Thyroid gland (tissue), 4 donors: Measurements from ENCODE around the gene CFAP99. TPM values are rescaled to one million over a fixed set of nuclear protein-coding genes. Genes with fewer than 3 reads are reported as not detected.

Experiments
- DNase-seq, 2 donors: peaks; one replicate each; pipeline ENCODE4 v3.0.0-alpha.2; 2019
- H3K27ac ChIP-seq, 3 donors: fragments of 200-600 bp; sonication (generic); 1 replicate in 2 of 3; 2 replicates in 1 of 3; pipeline ENCODE4 v1.5.1; 2016 to 2019; ENCODE audit warnings: mild to moderate bottlenecking in 1 of 3, moderate library complexity in 1 of 3
- H3K27me3 ChIP-seq: fragments of 200-600 bp; sonication (generic); one replicate; pipeline ENCODE4 v1.5.1; 2019
- H3K36me3 ChIP-seq, 2 donors: fragments of 200-600 bp; sonication (generic); one replicate each; pipeline ENCODE4 v1.5.1; 2016 to 2019
- H3K4me1 ChIP-seq, 2 donors: fragments of 200-600 bp; sonication (generic); one replicate each; pipeline ENCODE4 v1.5.1; 2017 to 2019
- H3K4me3 ChIP-seq, 3 donors: fragments of 200-600 bp; sonication (generic); replicated peaks in 1 of 3; 1 replicate in 2 of 3; 2 replicates in 1 of 3; pipeline ENCODE4 v1.5.1; 2016; ENCODE audit warnings: mild to moderate bottlenecking in 1 of 3
- H3K9me3 ChIP-seq: fragments of 200-600 bp; sonication (generic); one replicate; pipeline ENCODE4 v1.5.1; 2017
- POLR2A ChIP-seq, 2 donors: fragments of 450-650 bp; IDR thresholded peaks; one replicate each; pipeline ENCODE4 v1.6.1; 2017; ENCODE audit warnings: antibody characterized with exemption in 2 of 2, mild to moderate bottlenecking in 2 of 2, moderate library complexity in 1 of 2
- WGBS, 2 donors: methylation state at CpG; one replicate each; pipeline ENCODE4 v1.1.5; 2017; 5-methylcytosine and 5-hydroxymethylcytosine counted together
- intact Hi-C: fragments of 100-400 bp; cut with DNase I; formaldehyde crosslinking; loops from one replicate; pipeline ENCODE4 v1.15.1; 2023
- total RNA-seq, 4 donors: library from RNA; depleted of rRNA; stranded (reverse); fragments of >200 nt; gene quantifications; one replicate each; pipeline ENCODE4 v1.2.3, GENCODE V29; 2016
- TF ChIP-seq, protein P1 (sequence below), 6 experiments: fragments of 200-600 bp in 3 of 6; fragments of 450-650 bp in 3 of 6; sonication (generic) in 3 of 6; IDR thresholded peaks; one replicate each; pipeline ENCODE4 v1.5.1; 2016 to 2019; ENCODE audit warnings: antibody characterized with exemption in 6 of 6, mild to moderate bottlenecking in 2 of 6, inconsistent platforms in 1 of 6, moderate library complexity in 1 of 6

Gene CFAP99
- total RNA-seq, 4 donors from 2014 or later: 0.27 to 1.9 (median 1.1) TPM; not detected in 1

DNA sequence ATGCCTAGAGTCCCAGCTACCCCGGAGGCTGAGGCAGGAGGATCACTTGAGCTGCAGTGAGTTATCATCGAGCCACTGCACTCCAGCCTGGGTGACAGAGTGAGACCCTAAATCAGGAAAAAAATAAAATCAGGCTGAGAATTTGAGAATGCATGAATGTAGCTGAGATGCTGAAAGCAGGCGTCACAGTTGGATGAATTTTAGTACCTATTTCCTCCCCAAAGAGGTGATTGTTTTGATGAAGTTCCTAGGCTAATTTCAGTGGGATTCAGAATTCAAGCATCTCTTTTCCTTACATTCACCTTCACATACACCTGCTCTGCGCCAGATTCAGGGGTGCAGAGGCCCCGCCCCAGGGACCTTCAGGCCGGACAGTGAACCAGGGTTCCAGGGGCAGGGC lies 3.2 kb downstream of the CFAP99 start:
- intact Hi-C loops: loop anchor here (10.0 kb wide), 1 partner anchor 197 kb away; no protein-coding TSS in a partner anchor
- peaks cover 4 to 14% of the 10 kb centered on the region in 2 donors for H3K4me1 ChIP-seq
- no peak for DNase-seq
- no peaks in the 10 kb centered on the region for H3K9me3 ChIP-seq
- WGBS, 2 donors: 84 to 91% methylated on average over 6 of the region's 6 CpGs
- H3K4me3 ChIP-seq: no peak overlapping the region
- no peaks in the 10 kb centered on the region for H3K27me3 ChIP-seq
- no peak overlapping the region for H3K27ac ChIP-seq
- TF ChIP-seq, protein P1, sequence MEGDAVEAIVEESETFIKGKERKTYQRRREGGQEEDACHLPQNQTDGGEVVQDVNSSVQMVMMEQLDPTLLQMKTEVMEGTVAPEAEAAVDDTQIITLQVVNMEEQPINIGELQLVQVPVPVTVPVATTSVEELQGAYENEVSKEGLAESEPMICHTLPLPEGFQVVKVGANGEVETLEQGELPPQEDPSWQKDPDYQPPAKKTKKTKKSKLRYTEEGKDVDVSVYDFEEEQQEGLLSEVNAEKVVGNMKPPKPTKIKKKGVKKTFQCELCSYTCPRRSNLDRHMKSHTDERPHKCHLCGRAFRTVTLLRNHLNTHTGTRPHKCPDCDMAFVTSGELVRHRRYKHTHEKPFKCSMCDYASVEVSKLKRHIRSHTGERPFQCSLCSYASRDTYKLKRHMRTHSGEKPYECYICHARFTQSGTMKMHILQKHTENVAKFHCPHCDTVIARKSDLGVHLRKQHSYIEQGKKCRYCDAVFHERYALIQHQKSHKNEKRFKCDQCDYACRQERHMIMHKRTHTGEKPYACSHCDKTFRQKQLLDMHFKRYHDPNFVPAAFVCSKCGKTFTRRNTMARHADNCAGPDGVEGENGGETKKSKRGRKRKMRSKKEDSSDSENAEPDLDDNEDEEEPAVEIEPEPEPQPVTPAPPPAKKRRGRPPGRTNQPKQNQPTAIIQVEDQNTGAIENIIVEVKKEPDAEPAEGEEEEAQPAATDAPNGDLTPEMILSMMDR (IDR thresholded peaks at IDR 0.05): no peak
- TF ChIP-seq POLR2A (IDR thresholded peaks at IDR 0.05): no peak
- no peaks in the 10 kb centered on the region for H3K36me3 ChIP-seq

DNA sequence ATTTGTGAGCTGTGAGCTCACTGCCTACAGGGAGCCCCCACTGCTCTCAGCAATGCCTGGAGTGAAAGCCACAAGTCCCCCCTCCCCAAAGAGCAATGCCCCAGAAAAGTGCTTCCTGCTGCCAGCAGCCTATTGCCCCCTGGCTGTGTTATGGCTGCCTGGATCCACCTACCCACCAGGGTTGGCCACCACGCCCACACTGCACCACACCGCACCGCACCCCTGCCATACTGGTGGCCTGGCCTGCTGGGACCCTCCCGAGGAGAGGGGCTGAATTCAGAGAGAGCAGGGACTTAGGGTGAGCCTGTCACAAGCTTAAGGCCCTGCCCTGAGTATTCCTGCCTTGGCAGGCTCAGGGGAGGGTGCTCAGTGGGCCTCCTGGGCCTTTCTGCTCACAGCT lies 4.3 kb downstream of the CFAP99 start:
- no peak overlapping the region for H3K4me3 ChIP-seq
- no peaks in the 10 kb centered on the region for H3K36me3 ChIP-seq
- H3K4me1 ChIP-seq: peaks cover 4 to 9% of the 10 kb centered on the region in 2 donors
- WGBS, 2 donors: 40 to 100% methylated on average over 1 of the region's 4 CpGs
- H3K27me3 ChIP-seq: no peaks in the 10 kb centered on the region
- no peaks in the 10 kb centered on the region for H3K9me3 ChIP-seq
- intact Hi-C loops: loop anchor here (10.0 kb wide), 1 partner anchor 198 kb away; no protein-coding TSS in a partner anchor
- TF ChIP-seq, protein P1 (IDR thresholded peaks at IDR 0.05): no peak
- no peak for TF ChIP-seq POLR2A (IDR thresholded peaks at IDR 0.05)
- DNase-seq: no peak
- H3K27ac ChIP-seq: no peak overlapping the region

DNA sequence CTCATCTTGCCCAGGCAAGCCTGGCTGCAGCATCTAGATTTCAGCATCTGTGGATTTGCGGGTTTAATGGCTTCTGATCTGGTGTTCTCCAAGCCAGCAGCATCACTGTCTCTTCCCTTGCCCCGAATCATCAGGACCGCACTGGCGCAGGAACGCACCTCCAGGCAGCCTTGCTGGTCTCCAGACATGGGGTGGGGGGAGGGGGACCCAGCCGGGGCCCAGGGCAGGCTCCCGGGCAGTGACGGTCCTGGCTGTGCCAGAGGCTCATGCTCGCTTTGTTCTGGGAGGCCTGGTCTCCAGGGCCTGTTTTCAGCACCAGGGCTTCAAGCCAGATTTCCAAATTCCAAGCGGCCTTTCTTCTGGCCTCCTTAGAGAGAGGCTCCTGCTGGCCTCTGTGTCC lies 4.9 kb downstream of the CFAP99 start:
- Histone ChIP-seq H3K36me3 (no peaks in the 10 kb centered on the region), H3K27ac (no peak overlapping the region), H3K27me3 (no peaks in the 10 kb centered on the region), H3K4me1 (peaks cover 4 to 9% of the 10 kb centered on the region in 2 donors), H3K9me3 (no peaks in the 10 kb centered on the region), H3K4me3 (no peak overlapping the region)
- intact Hi-C loops: loop anchor here (10.0 kb wide), 1 partner anchor 199 kb away; no protein-coding TSS in a partner anchor
- TF ChIP-seq, protein P1 (IDR thresholded peaks at IDR 0.05): no peak
- no peak for TF ChIP-seq POLR2A (IDR thresholded peaks at IDR 0.05)
- no peak for DNase-seq
- 81 to 100% methylated on average over 1 to 4 of the region's 10 CpGs for WGBS, 2 donors

DNA sequence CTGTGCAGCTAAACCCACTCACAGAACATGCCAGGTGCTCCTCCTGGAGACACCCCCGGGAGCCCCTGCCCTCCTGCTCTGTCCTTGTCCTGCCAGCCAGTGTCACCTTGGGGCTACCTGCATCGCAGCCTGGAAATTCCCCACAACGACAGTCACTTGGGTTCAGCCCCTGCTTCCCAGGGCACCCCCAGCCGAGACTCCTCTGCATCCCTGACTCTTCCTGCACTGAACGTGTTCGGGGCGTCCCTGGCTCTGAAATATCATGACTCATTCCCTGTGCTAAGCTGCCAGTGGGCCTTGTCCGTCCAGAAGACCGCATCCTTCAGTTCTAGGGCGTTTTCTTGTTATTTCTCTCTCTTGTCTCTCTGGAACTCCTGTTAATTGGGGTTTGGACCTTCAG lies 5.8 kb downstream of the CFAP99 start:
- H3K4me3 ChIP-seq: no peak overlapping the region
- H3K9me3 ChIP-seq: no peaks in the 10 kb centered on the region
- H3K36me3 ChIP-seq: no peaks in the 10 kb centered on the region
- H3K27me3 ChIP-seq: no peaks in the 10 kb centered on the region
- intact Hi-C loops: loop anchor here (10.0 kb wide), 1 partner anchor 200 kb away; no protein-coding TSS in a partner anchor
- DNase-seq: no peak
- no peak overlapping the region for H3K27ac ChIP-seq
- H3K4me1 ChIP-seq: peaks cover 0 to 2% of the 10 kb centered on the region in 2 donors
- TF ChIP-seq, protein P1 (IDR thresholded peaks at IDR 0.05): no peak
- no peak for TF ChIP-seq POLR2A (IDR thresholded peaks at IDR 0.05)
- WGBS, 2 donors: 84 to 87% methylated on average over 9 to 10 of the region's 10 CpGs

DNA sequence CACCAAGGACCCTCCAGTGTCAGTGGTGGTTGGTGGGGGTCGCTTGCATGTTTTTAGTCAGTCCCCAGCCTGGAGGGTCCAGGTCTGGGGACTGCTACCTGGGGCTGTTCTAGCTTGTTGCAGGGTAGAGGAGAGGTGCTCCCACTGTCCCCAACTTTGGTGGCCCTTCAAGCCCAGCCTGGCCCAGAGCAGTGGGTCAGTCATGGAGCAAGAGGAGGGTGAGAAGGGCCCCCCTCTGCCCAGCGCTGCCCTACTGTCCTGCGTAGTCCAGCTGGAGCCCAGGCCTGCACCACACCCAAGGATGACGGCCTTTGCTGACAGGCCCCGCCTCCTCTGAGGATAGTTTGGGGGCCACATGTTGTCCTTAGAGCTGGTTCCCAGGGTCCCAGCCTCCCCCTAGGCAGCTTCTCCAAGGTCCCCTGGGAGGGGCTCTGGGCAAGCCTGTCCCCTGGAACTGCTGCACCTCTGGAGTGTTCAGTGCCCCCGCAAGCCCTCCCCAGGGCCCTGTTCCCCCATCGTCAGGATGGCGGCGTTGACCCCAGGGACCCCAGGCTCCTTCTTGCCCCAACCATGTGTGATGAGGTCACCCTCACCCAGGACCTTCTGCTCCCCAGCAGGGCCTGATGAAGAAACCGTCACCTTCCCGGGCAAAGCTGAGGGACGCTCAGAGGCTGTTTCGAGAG lies 6.8 kb downstream of the CFAP99 start:
- WGBS, 2 donors: 92% methylated on average over 4 to 5 of the region's 13 CpGs
- Histone ChIP-seq H3K4me1 (no peaks in the 10 kb centered on the region), H3K36me3 (no peaks in the 10 kb centered on the region), H3K9me3 (no peaks in the 10 kb centered on the region), H3K27me3 (no peaks in the 10 kb centered on the region), H3K27ac (no peak overlapping the region), H3K4me3 (no peak overlapping the region)
- intact Hi-C loops: loop anchor here (10.0 kb wide), 1 partner anchor 201 kb away; no protein-coding TSS in a partner anchor
- TF ChIP-seq, protein P1 (IDR thresholded peaks at IDR 0.05): no peak
- TF ChIP-seq POLR2A (IDR thresholded peaks at IDR 0.05): no peak
- DNase-seq: no peak
